Measurements from ENCODE around the gene GRM3.

The GRM3 gene

DNA sequence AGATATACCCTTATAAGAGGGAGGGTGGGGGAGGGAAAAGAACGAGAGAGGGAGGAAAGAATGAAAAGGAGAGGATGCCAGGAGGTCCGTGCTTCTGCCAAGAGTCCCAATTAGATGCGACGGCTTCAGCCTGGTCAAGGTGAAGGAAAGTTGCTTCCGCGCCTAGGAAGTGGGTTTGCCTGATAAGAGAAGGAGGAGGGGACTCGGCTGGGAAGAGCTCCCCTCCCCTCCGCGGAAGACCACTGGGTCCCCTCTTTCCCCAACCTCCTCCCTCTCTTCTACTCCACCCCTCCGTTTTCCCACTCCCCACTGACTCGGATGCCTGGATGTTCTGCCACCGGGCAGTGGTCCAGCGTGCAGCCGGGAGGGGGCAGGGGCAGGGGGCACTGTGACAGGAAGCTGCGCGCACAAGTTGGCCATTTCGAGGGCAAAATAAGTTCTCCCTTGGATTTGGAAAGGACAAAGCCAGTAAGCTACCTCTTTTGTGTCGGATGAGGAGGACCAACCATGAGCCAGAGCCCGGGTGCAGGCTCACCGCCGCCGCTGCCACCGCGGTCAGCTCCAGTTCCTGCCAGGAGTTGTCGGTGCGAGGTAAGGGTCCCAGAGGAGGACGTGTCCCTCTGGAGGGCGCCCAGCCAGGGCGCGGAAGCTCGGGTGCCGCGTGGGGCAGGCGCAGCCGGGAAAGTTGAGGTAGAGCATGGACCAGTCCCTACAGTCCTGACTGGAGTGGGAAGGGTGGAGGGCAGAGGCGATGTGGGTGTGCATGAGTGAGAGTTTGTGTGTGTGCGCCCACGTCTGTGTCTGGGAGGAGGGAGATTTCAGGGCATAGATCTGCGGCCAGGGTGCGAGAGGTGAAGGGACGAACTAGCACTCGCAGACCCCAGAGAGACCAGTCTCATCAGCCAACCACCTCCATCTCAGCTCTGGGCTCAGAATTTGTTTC lies 844 bp downstream of the GRM3 start:
- Histone ChIP-seq H2AFZ (peak overlapping the region; percentile 61), H3K4me3 (ENCODE audit: low read depth, low read length) (peak overlapping the region; percentile 18), H3K4me1 (no peaks in the 10 kb centered on the region), H3K79me2 (no peaks in the 10 kb centered on the region), H3K36me3 (ENCODE audit: control insufficient read depth, insufficient read depth, low read length) (no peaks in the 10 kb centered on the region), H3K4me2 (ENCODE audit: low read length) (peak overlapping the region; percentile 52), H3K27ac (no peak overlapping the region), H3K9ac (no peak overlapping the region), H3K9me3 (ENCODE audit: control insufficient read depth, low read length) (no peaks in the 10 kb centered on the region), H3K27me3 (ENCODE audit: control insufficient read depth, insufficient read depth, low read length) (no peaks in the 10 kb centered on the region)
- no peak for TF ChIP-seq CTCF (IDR thresholded peaks at IDR 0.05)

- H3K9me3 ChIP-seq (ENCODE audit: control insufficient read depth, low read length) = no peaks in the 10 kb centered on the region
- H3K4me2 ChIP-seq (ENCODE audit: low read length) = peak overlapping the region; percentile 52
- no peak overlapping the region for H3K4me3 ChIP-seq (ENCODE audit: low read depth, low read length)
- no peaks in the 10 kb centered on the region for H3K79me2 ChIP-seq
- no peak overlapping the region for H3K27ac ChIP-seq
- no peak overlapping the region for H3K9ac ChIP-seq
- no peak overlapping the region for H2AFZ ChIP-seq
- no peak for TF ChIP-seq CTCF (IDR thresholded peaks at IDR 0.05)
- H3K36me3 ChIP-seq (ENCODE audit: control insufficient read depth, insufficient read depth, low read length) = no peaks in the 10 kb centered on the region
- H3K4me1 ChIP-seq = no peaks in the 10 kb centered on the region
- H3K27me3 ChIP-seq (ENCODE audit: control insufficient read depth, insufficient read depth, low read length) = no peaks in the 10 kb centered on the region
Observed at GRCh38 chr7:86645225-86645608, 1.5 kb downstream of the GRM3 start.

- Histone ChIP-seq H3K36me3 (ENCODE audit: control insufficient read depth, insufficient read depth, low read length) (no peaks in the 10 kb centered on the region), H3K9me3 (ENCODE audit: control insufficient read depth, low read length) (no peaks in the 10 kb centered on the region), H3K79me2 (no peaks in the 10 kb centered on the region), H3K4me3 (ENCODE audit: low read depth, low read length) (no peak overlapping the region), H3K9ac (no peak overlapping the region), H3K4me2 (ENCODE audit: low read length) (peak overlapping the region; percentile 52), H3K4me1 (no peaks in the 10 kb centered on the region), H2AFZ (no peak overlapping the region), H3K27me3 (ENCODE audit: control insufficient read depth, insufficient read depth, low read length) (no peaks in the 10 kb centered on the region), H3K27ac (no peak overlapping the region)
- TF ChIP-seq CTCF (IDR thresholded peaks at IDR 0.05) = no peak
Observed at GRCh38 chr7:86645676-86646276, 2.1 kb downstream of the GRM3 start.

DNA sequence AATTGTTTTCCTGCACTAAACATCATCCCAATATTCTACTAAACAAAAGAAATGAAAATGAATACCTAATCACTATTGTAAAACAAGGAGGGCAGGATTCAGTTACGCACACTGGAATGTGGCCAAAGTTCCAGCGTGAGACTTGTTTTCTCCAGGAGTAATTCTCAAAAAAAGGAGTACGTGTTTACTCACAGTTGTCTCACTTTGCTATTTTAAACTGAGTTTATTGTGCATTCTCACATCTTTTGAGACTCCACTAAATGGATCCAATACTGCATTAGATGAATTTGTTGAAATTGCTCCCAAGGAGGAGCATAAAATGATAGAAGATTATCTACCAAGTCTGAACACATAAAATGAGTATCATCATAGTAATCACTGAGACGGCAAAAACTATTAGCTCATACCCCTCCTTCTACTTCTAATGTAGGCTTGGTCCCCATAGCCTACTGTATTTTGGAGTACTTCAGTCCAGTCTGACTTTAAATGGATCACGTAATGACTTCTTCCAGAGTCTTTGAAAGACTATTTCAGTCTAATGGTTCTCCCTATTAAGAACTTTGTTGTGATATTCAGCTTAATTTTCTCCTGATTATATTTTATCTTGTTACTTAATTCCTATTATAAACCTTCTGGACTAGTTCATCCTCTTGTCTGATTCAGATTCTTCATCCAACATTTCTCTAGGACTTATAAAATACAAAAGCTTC lies 3.8 kb downstream of the GRM3 start:
- no peak overlapping the region for H3K4me3 ChIP-seq (ENCODE audit: low read depth, low read length)

More for the DNA sequence above, 3.8 kb downstream of the GRM3 start:
- Histone ChIP-seq H3K9me3 (ENCODE audit: control insufficient read depth, low read length) (no peaks in the 10 kb centered on the region), H3K79me2 (no peaks in the 10 kb centered on the region), H3K4me2 (ENCODE audit: low read length) (no peak overlapping the region), H2AFZ (no peak overlapping the region), H3K9ac (no peak overlapping the region), H3K27me3 (ENCODE audit: control insufficient read depth, insufficient read depth, low read length) (no peaks in the 10 kb centered on the region), H3K4me1 (no peaks in the 10 kb centered on the region), H3K36me3 (ENCODE audit: control insufficient read depth, insufficient read depth, low read length) (no peaks in the 10 kb centered on the region), H3K27ac (no peak overlapping the region)
- no peak for TF ChIP-seq CTCF (IDR thresholded peaks at IDR 0.05)
